Measurements from ENCODE around the gene MICAL2. TPM values are rescaled to one million over a fixed set of nuclear protein-coding genes. Genes with fewer than 3 reads are reported as not detected.

The MICAL2 gene
- total and polyA plus RNA-seq, 2 donors (not counting 1 experiment from before 2014, with no cell fraction given): 0.32 to 0.40 TPM

DNA sequence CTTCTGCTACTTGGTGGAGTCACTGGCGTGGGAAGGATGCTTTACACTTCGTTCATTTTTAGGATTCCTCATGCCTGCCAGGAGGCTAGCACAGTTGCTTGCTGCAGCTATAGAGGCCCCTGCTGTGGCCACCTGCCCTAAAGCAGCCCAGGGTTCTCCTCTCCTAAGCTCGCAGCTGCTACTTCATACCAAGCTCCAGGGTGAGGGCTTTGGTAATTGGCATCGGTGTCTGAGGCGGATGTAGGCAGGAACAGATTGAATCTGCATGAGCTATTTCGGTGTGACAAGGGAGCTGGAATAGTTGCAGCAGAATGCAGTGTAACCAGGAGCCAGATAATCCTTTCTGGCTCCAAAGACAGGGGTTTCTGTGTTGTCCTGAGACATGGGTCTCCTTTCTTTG lies 133.1 kb downstream of the MICAL2 start:
- H2AFZ ChIP-seq (ENCODE audit: insufficient read depth, low read depth, low read length, poor library complexity, severe bottlenecking): no peak overlapping the region
- H4K20me1 ChIP-seq (ENCODE audit: control insufficient read depth, insufficient read depth, low read length, poor library complexity, severe bottlenecking): no peaks in the 10 kb centered on the region
- no peaks in the 10 kb centered on the region for H3K4me1 Mint-ChIP-seq
- intact Hi-C loops (cut with micrococcal nuclease): no loop called here
- no peaks in the 10 kb centered on the region for H3K9me3 ChIP-seq (ENCODE audit: control extremely low read depth in 1 of 3, control insufficient read depth in 2 of 3, insufficient read depth in 1 of 3, low read length in 2 of 3)
- ATAC-seq (ENCODE audit: low read depth) (no peak), DNase-seq (no peak)
- TF ChIP-seq, protein P1, sequence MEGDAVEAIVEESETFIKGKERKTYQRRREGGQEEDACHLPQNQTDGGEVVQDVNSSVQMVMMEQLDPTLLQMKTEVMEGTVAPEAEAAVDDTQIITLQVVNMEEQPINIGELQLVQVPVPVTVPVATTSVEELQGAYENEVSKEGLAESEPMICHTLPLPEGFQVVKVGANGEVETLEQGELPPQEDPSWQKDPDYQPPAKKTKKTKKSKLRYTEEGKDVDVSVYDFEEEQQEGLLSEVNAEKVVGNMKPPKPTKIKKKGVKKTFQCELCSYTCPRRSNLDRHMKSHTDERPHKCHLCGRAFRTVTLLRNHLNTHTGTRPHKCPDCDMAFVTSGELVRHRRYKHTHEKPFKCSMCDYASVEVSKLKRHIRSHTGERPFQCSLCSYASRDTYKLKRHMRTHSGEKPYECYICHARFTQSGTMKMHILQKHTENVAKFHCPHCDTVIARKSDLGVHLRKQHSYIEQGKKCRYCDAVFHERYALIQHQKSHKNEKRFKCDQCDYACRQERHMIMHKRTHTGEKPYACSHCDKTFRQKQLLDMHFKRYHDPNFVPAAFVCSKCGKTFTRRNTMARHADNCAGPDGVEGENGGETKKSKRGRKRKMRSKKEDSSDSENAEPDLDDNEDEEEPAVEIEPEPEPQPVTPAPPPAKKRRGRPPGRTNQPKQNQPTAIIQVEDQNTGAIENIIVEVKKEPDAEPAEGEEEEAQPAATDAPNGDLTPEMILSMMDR (IDR thresholded peaks at IDR 0.05): no peak
- TF ChIP-seq EZH2 (IDR thresholded peaks at IDR 0.05; ENCODE audit: borderline replicate concordance, insufficient read depth, low read depth, low read length, poor library complexity, severe bottlenecking): no peak
- CTCF ChIA-PET: no interaction called here
- peaks cover 18% of the 10 kb centered on the region for H3K27me3 Mint-ChIP-seq
- no peaks in the 10 kb centered on the region for H3K36me3 ChIP-seq (replicated peaks in 1 of 2; ENCODE audit: control extremely low read depth in 1 of 2, control insufficient read depth in 1 of 2, extremely low read depth in 1 of 2, insufficient read depth in 2 of 2, low read length in 1 of 2)
- no peaks in the 10 kb centered on the region for H3K4me1 ChIP-seq (ENCODE audit: control insufficient read depth in 2 of 2, insufficient read depth in 2 of 2, low read length in 2 of 2)
- no peaks in the 10 kb centered on the region for H3K27me3 ChIP-seq (replicated peaks in 1 of 4; ENCODE audit: control extremely low read depth in 1 of 4, control insufficient read depth in 3 of 4, insufficient read depth in 4 of 4, low read length in 3 of 4)
- POLR2A ChIA-PET: no interaction called here
- no peak overlapping the region for H3K27ac Mint-ChIP-seq
- no peaks in the 10 kb centered on the region for H3K79me2 ChIP-seq (ENCODE audit: control insufficient read depth, insufficient read depth, low read length)
- H3K27ac ChIP-seq (ENCODE audit: low read length in 2 of 2): no peak overlapping the region
- H3K4me3 Mint-ChIP-seq: no peak overlapping the region
- 80% methylated on average over 6 of the region's 6 CpGs for WGBS (ENCODE audit: insufficient coverage)
- no peak overlapping the region for H3K9ac ChIP-seq (ENCODE audit: low read length)
- no peak overlapping the region for H3K4me3 ChIP-seq (ENCODE audit: control extremely low read depth in 1 of 5, extremely low read depth in 1 of 5, insufficient read depth in 1 of 5, low read depth in 2 of 5, low read length in 4 of 5)
- no peaks in the 10 kb centered on the region for H3K9me3 Mint-ChIP-seq (ENCODE audit: insufficient read depth)
- no peak overlapping the region for H3K4me2 ChIP-seq (replicated peaks; ENCODE audit: low read depth, low read length, poor library complexity, severe bottlenecking)

GRCh38 chr11:12243911-12244550 lies 133.6 kb downstream of the MICAL2 start:
- DNase-seq (no peak), ATAC-seq (ENCODE audit: low read depth) (no peak)
- Histone ChIP-seq H3K27ac (ENCODE audit: low read length in 2 of 2) (no peak overlapping the region), H3K4me1 (ENCODE audit: control insufficient read depth in 2 of 2, insufficient read depth in 2 of 2, low read length in 2 of 2) (no peaks in the 10 kb centered on the region), H3K36me3 (replicated peaks in 1 of 2; ENCODE audit: control extremely low read depth in 1 of 2, control insufficient read depth in 1 of 2, extremely low read depth in 1 of 2, insufficient read depth in 2 of 2, low read length in 1 of 2) (no peaks in the 10 kb centered on the region), H3K9me3 (ENCODE audit: control extremely low read depth in 1 of 3, control insufficient read depth in 2 of 3, insufficient read depth in 1 of 3, low read length in 2 of 3) (no peaks in the 10 kb centered on the region), H3K9ac (ENCODE audit: low read length) (no peak overlapping the region), H3K79me2 (ENCODE audit: control insufficient read depth, insufficient read depth, low read length) (no peaks in the 10 kb centered on the region), H4K20me1 (ENCODE audit: control insufficient read depth, insufficient read depth, low read length, poor library complexity, severe bottlenecking) (no peaks in the 10 kb centered on the region), H3K4me3 (ENCODE audit: control extremely low read depth in 1 of 5, extremely low read depth in 1 of 5, insufficient read depth in 1 of 5, low read depth in 2 of 5, low read length in 4 of 5) (no peak overlapping the region), H2AFZ (ENCODE audit: insufficient read depth, low read depth, low read length, poor library complexity, severe bottlenecking) (no peak overlapping the region), H3K27me3 (replicated peaks in 1 of 4; ENCODE audit: control extremely low read depth in 1 of 4, control insufficient read depth in 3 of 4, insufficient read depth in 4 of 4, low read length in 3 of 4) (no peaks in the 10 kb centered on the region), H3K4me2 (replicated peaks; ENCODE audit: low read depth, low read length, poor library complexity, severe bottlenecking) (no peak overlapping the region)
- H3K4me1 Mint-ChIP-seq: no peaks in the 10 kb centered on the region
- peaks cover 18% of the 10 kb centered on the region for H3K27me3 Mint-ChIP-seq
- no peak overlapping the region for H3K4me3 Mint-ChIP-seq
- no peaks in the 10 kb centered on the region for H3K9me3 Mint-ChIP-seq (ENCODE audit: insufficient read depth)
- ChIA-PET CTCF (interaction anchor here (2.1 kb wide), 1 partner anchor 7 kb away, joined by 8 read pairs; no protein-coding TSS in a partner anchor), POLR2A (no interaction called here)
- WGBS (ENCODE audit: insufficient coverage): 100% methylated on average over 2 of the region's 6 CpGs
- no peak for TF ChIP-seq EZH2 (IDR thresholded peaks at IDR 0.05; ENCODE audit: borderline replicate concordance, insufficient read depth, low read depth, low read length, poor library complexity, severe bottlenecking)
- TF ChIP-seq, protein P1 (IDR thresholded peaks at IDR 0.05): no peak
- intact Hi-C loops (cut with micrococcal nuclease): no loop called here
- no peak overlapping the region for H3K27ac Mint-ChIP-seq

Measured in B cell (primary cell).